CD4-positive, CD25-positive, alpha-beta regulatory T cell (primary cell): Measurements from ENCODE around the gene ZBED6. TPM values are rescaled to one million over a fixed set of nuclear protein-coding genes. Genes with fewer than 3 reads are reported as not detected.

Experiments used
- ATAC-seq, 2 donors: fragments of 150-1000 bp; cut with Tn5 transposase; one replicate each; pipeline ENCODE4 v1.10.0; 2021; ENCODE audit warnings: low read depth in 2 of 2, moderate number of reproducible peaks in 2 of 2, moderate library complexity in 1 of 2
- DNase-seq, 3 donors: peaks; one replicate each; pipeline versions ENCODE4 v3.0.0 to v3.0.0-alpha.2; 2012 to 2022; ENCODE audit warnings: mixed read lengths in 1 of 3
- H3K27ac ChIP-seq: one replicate; pipeline ENCODE4 v1.7.0; 2013; ENCODE audit warnings: mild to moderate bottlenecking, low read length; ENCODE audit not compliant: insufficient read depth, poor library complexity, severe bottlenecking
- H3K27me3 ChIP-seq: one replicate; pipeline ENCODE4 v1.7.0; 2013; ENCODE audit warnings: low read length; ENCODE audit not compliant: control insufficient read depth, insufficient read depth
- H3K36me3 ChIP-seq: one replicate; pipeline ENCODE4 v1.7.0; 2013; ENCODE audit warnings: mild to moderate bottlenecking, low read length, moderate library complexity; ENCODE audit not compliant: control insufficient read depth, insufficient read depth
- H3K4me1 ChIP-seq: 2 replicates; pipeline ENCODE4 v1.7.0; 2013; ENCODE audit warnings: mild to moderate bottlenecking, low read length; ENCODE audit not compliant: insufficient read depth, control insufficient read depth, poor library complexity, severe bottlenecking
- H3K4me3 ChIP-seq: one replicate; pipeline ENCODE4 v1.7.0; 2013; ENCODE audit warnings: low read depth, mild to moderate bottlenecking, low read length, moderate library complexity
- H3K9me3 ChIP-seq, 2 experiments: 1 replicate in 1 of 2; 2 replicates in 1 of 2; pipeline ENCODE4 v1.7.0; 2013; ENCODE audit warnings: low read length in 2 of 2, mild to moderate bottlenecking in 1 of 2, moderate library complexity in 1 of 2; ENCODE audit not compliant: control insufficient read depth in 2 of 2
- H3K27ac Mint-ChIP-seq, 3 donors: one replicate each; pipeline ENCODE4 v1.8.0; 2020 to 2022; ENCODE audit warnings: mild to moderate bottlenecking in 3 of 3, mixed read lengths in 3 of 3, moderate library complexity in 2 of 3
- H3K27me3 Mint-ChIP-seq: one replicate; pipeline ENCODE4 v1.8.0; 2022; ENCODE audit warnings: mild to moderate bottlenecking, mixed read lengths
- H3K36me3 Mint-ChIP-seq: one replicate; pipeline ENCODE4 v1.8.0; 2020; ENCODE audit warnings: mixed read lengths
- H3K4me1 Mint-ChIP-seq, 4 donors: one replicate each; pipeline ENCODE4 v1.8.0; 2020 to 2022; ENCODE audit warnings: mixed read lengths in 4 of 4, mild to moderate bottlenecking in 1 of 4
- H3K4me3 Mint-ChIP-seq, 4 donors: one replicate each; pipeline ENCODE4 v1.8.0; 2020 to 2022; ENCODE audit warnings: mild to moderate bottlenecking in 4 of 4, mixed read lengths in 4 of 4, moderate library complexity in 3 of 4
- H3K9me3 Mint-ChIP-seq, 7 donors: one replicate each; pipeline ENCODE4 v1.8.0; 2020 to 2022; ENCODE audit warnings: mixed read lengths in 7 of 7, mild to moderate bottlenecking in 3 of 7, moderate library complexity in 2 of 7
- polyA plus RNA-seq, 4 donors: library from polyadenylated mRNA; unstranded; fragments of 300-500 nt; fragmentation: Illumina TruSeq; gene quantifications; one replicate each; pipeline ENCODE4 v1.2.3, GENCODE V29; 2021
- total RNA-seq: library from RNA; stranded (reverse); gene quantifications from one replicate; pipeline ENCODE4 v1.2.3, GENCODE V29; 2022

ZBED6 gene
- total and polyA plus RNA-seq, 5 donors from 2014 or later: 0.22 to 31.0 (median 0.65) TPM

- Mint-ChIP-seq H3K27ac (no peak overlapping the region), H3K27me3 (no peaks in the 10 kb centered on the region), H3K4me3 (no peak overlapping the region), H3K4me1 (no peaks in the 10 kb centered on the region), H3K36me3 (peaks cover 46% of the 10 kb centered on the region), H3K9me3 (no peaks in the 10 kb centered on the region)
- Histone ChIP-seq H3K4me1 (no peaks in the 10 kb centered on the region), H3K27ac (no peak overlapping the region), H3K27me3 (no peaks in the 10 kb centered on the region), H3K36me3 (peaks cover 75% of the 10 kb centered on the region), H3K9me3 (no peaks in the 10 kb centered on the region), H3K4me3 (no peak overlapping the region)
- ATAC-seq: no peak
- no peak for DNase-seq
Measured at GRCh38 chr1:203842559-203842876, 47.1 kb downstream of the ZBED6 start.

- Mint-ChIP-seq H3K4me3 (no peak overlapping the region), H3K4me1 (no peaks in the 10 kb centered on the region), H3K27ac (no peak overlapping the region), H3K27me3 (no peaks in the 10 kb centered on the region), H3K36me3 (peaks cover 41% of the 10 kb centered on the region), H3K9me3 (no peaks in the 10 kb centered on the region)
- Histone ChIP-seq H3K4me3 (no peak overlapping the region), H3K4me1 (no peaks in the 10 kb centered on the region), H3K27me3 (no peaks in the 10 kb centered on the region), H3K9me3 (no peaks in the 10 kb centered on the region), H3K27ac (no peak overlapping the region), H3K36me3 (peaks cover 75% of the 10 kb centered on the region)
- no peak for ATAC-seq
- DNase-seq: no peak
Measured at GRCh38 chr1:203843435-203843834, 48.0 kb downstream of the ZBED6 start.

Other genes starting within 250 kb of the ZBED6 start
- gene ATP2B4, start 168.8 kb upstream of the ZBED6 start, total RNA-seq: 149 TPM
- 10 to 100 TPM; 25.8 to 39.6 (median 31.7) TPM for gene ATP2B4, start 168.8 kb upstream of the ZBED6 start, polyA plus RNA-seq
- gene LAX1, start 30.4 kb upstream of the ZBED6 start, total RNA-seq: 53.0 TPM
- gene LAX1, start 30.4 kb upstream of the ZBED6 start, polyA plus RNA-seq: 10 to 100 TPM; 33.5 to 43.2 (median 37.6) TPM
- 78.1 TPM for gene ZC3H11A, start within 50 bp of the ZBED6 start, total RNA-seq
- 10 to 100 TPM; 34.4 to 44.3 (median 42.6) TPM for gene ZC3H11A, start within 50 bp of the ZBED6 start, polyA plus RNA-seq
- 40.1 TPM for gene SNRPE, start 66.0 kb downstream of the ZBED6 start, total RNA-seq
- 100 to 1,000 TPM; 197 to 324 (median 265) TPM for gene SNRPE, start 66.0 kb downstream of the ZBED6 start, polyA plus RNA-seq